Dendritic cell treated with granulocyte-macrophage colony-stimulating factor and Interleukin-4, amounts not matched to agents 40 ng/mL and 50 ng/mL, for 4 days (primary cell): ENCODE results near the gene NT5C3A.
"Not testable (repeated sequence)": the region's sequence is repeated elsewhere in the genome, so short reads cannot be mapped to it uniquely, and the experiment has no call there.

ENCODE experiments used
- H3K27ac Mint-ChIP-seq: one replicate; pipeline ENCODE4 v1.8.0; 2022; ENCODE audit warnings: mild to moderate bottlenecking, mixed read lengths
- H3K27me3 Mint-ChIP-seq: one replicate; pipeline ENCODE4 v1.8.0; 2022; ENCODE audit warnings: mild to moderate bottlenecking, mixed read lengths
- H3K36me3 Mint-ChIP-seq: one replicate; pipeline ENCODE4 v1.8.0; 2022; ENCODE audit warnings: low read depth, mixed read lengths
- H3K4me1 Mint-ChIP-seq: one replicate; pipeline ENCODE4 v1.8.0; 2022; ENCODE audit warnings: low read depth, mixed read lengths
- H3K4me3 Mint-ChIP-seq: one replicate; pipeline ENCODE4 v1.8.0; 2022; ENCODE audit warnings: mild to moderate bottlenecking, moderate library complexity, mixed read lengths
- H3K9me3 Mint-ChIP-seq: one replicate; pipeline ENCODE4 v1.8.0; 2022; ENCODE audit warnings: mixed read lengths
- intact Hi-C: fragments of 100-400 bp; cut with micrococcal nuclease; formaldehyde crosslinking; loops from one replicate; pipeline ENCODE4 v1.15.0; 2022

NT5C3A gene

GRCh38 chr7:32998361-32999171 lies 64.0 kb downstream of the NT5C3A start:
- H3K27ac Mint-ChIP-seq, H3K9me3 Mint-ChIP-seq, intact Hi-C loops, H3K36me3 Mint-ChIP-seq: not testable (repeated sequence)
- peak overlapping the region; percentile 41 for H3K4me3 Mint-ChIP-seq
- peaks cover 11% of the 10 kb centered on the region for H3K4me1 Mint-ChIP-seq
- H3K27me3 Mint-ChIP-seq, result peaks cover 15% of the 10 kb centered on the region

GRCh38 chr7:32997956-32998355 lies 64.6 kb downstream of the NT5C3A start:
- H3K27ac Mint-ChIP-seq, H3K4me3 Mint-ChIP-seq, intact Hi-C loops: not testable (repeated sequence)

GRCh38 chr7:32992750-32993149 lies 69.8 kb downstream of the NT5C3A start:
- not testable (repeated sequence) for H3K4me3 Mint-ChIP-seq, H3K36me3 Mint-ChIP-seq, H3K27ac Mint-ChIP-seq

More at GRCh38 chr7:32997956-32998355, 64.6 kb downstream of the NT5C3A start:
- Mint-ChIP-seq H3K4me1 (peaks cover 11% of the 10 kb centered on the region), H3K27me3 (peaks cover 17% of the 10 kb centered on the region)
- H3K9me3 Mint-ChIP-seq, H3K36me3 Mint-ChIP-seq: not testable (repeated sequence)

GRCh38 chr7:32991975-32992700 lies 70.4 kb downstream of the NT5C3A start:
- intact Hi-C loops, H3K27me3 Mint-ChIP-seq, H3K9me3 Mint-ChIP-seq, H3K4me3 Mint-ChIP-seq, H3K4me1 Mint-ChIP-seq, H3K27ac Mint-ChIP-seq, H3K36me3 Mint-ChIP-seq: not testable (repeated sequence)

More at GRCh38 chr7:32992750-32993149, 69.8 kb downstream of the NT5C3A start:
- intact Hi-C loops, H3K9me3 Mint-ChIP-seq, H3K4me1 Mint-ChIP-seq, H3K27me3 Mint-ChIP-seq: not testable (repeated sequence)

- intact Hi-C loops, H3K9me3 Mint-ChIP-seq, H3K4me1 Mint-ChIP-seq, H3K27ac Mint-ChIP-seq, H3K27me3 Mint-ChIP-seq, H3K4me3 Mint-ChIP-seq, H3K36me3 Mint-ChIP-seq: not testable (repeated sequence)
Observed at GRCh38 chr7:32991068-32991585, 71.4 kb downstream of the NT5C3A start.

GRCh38 chr7:32988148-32988547 lies 74.4 kb downstream of the NT5C3A start:
- H3K27ac Mint-ChIP-seq, H3K36me3 Mint-ChIP-seq, H3K4me1 Mint-ChIP-seq, intact Hi-C loops, H3K27me3 Mint-ChIP-seq, H3K4me3 Mint-ChIP-seq, H3K9me3 Mint-ChIP-seq: not testable (repeated sequence)

GRCh38 chr7:32979902-32980301 lies 82.7 kb downstream of the NT5C3A start:
- H3K9me3 Mint-ChIP-seq, H3K4me3 Mint-ChIP-seq, intact Hi-C loops, H3K36me3 Mint-ChIP-seq, H3K27me3 Mint-ChIP-seq, H3K4me1 Mint-ChIP-seq, H3K27ac Mint-ChIP-seq: not testable (repeated sequence)

- H3K4me3 Mint-ChIP-seq, H3K36me3 Mint-ChIP-seq, H3K4me1 Mint-ChIP-seq, H3K27me3 Mint-ChIP-seq, H3K9me3 Mint-ChIP-seq, H3K27ac Mint-ChIP-seq, intact Hi-C loops: not testable (repeated sequence)
Observed at GRCh38 chr7:32979246-32979645, 83.3 kb downstream of the NT5C3A start.

- intact Hi-C loops, H3K27me3 Mint-ChIP-seq: not testable (repeated sequence)
Observed at GRCh38 chr7:32977159-32977558, 85.4 kb downstream of the NT5C3A start.

GRCh38 chr7:32971967-32972366 lies 90.6 kb downstream of the NT5C3A start:
- H3K27me3 Mint-ChIP-seq, H3K9me3 Mint-ChIP-seq, intact Hi-C loops, H3K36me3 Mint-ChIP-seq, H3K4me3 Mint-ChIP-seq, H3K27ac Mint-ChIP-seq: not testable (repeated sequence)
- H3K4me1 Mint-ChIP-seq, result peaks cover 14% of the 10 kb centered on the region

More at GRCh38 chr7:32977159-32977558, 85.4 kb downstream of the NT5C3A start:
- not testable (repeated sequence) for H3K36me3 Mint-ChIP-seq, H3K4me1 Mint-ChIP-seq, H3K27ac Mint-ChIP-seq, H3K9me3 Mint-ChIP-seq, H3K4me3 Mint-ChIP-seq

GRCh38 chr7:32967268-32967582 lies 95.4 kb downstream of the NT5C3A start:
- intact Hi-C loops, H3K36me3 Mint-ChIP-seq, H3K4me3 Mint-ChIP-seq, H3K9me3 Mint-ChIP-seq, H3K27ac Mint-ChIP-seq, H3K27me3 Mint-ChIP-seq: not testable (repeated sequence)
- peaks cover 29% of the 10 kb centered on the region for H3K4me1 Mint-ChIP-seq

GRCh38 chr7:32966489-32967267 lies 95.9 kb downstream of the NT5C3A start:
- H3K27ac Mint-ChIP-seq, H3K36me3 Mint-ChIP-seq, H3K9me3 Mint-ChIP-seq, H3K4me3 Mint-ChIP-seq, H3K27me3 Mint-ChIP-seq, intact Hi-C loops: not testable (repeated sequence)
- H3K4me1 Mint-ChIP-seq, result peaks cover 29% of the 10 kb centered on the region

- H3K27ac Mint-ChIP-seq, H3K9me3 Mint-ChIP-seq, H3K36me3 Mint-ChIP-seq, H3K27me3 Mint-ChIP-seq, intact Hi-C loops: not testable (repeated sequence)
- Mint-ChIP-seq H3K4me3 (peak overlapping the region; percentile 0), H3K4me1 (peaks cover 24% of the 10 kb centered on the region)
Observed at GRCh38 chr7:32964461-32965159, 98.0 kb downstream of the NT5C3A start.
